Naive thymus-derived CD8-positive, alpha-beta T cell (primary cell): ENCODE measurements around the gene SBK2. TPM values are rescaled to one million over a fixed set of nuclear protein-coding genes. Genes with fewer than 3 reads are reported as not detected.

ENCODE experiments used
- ATAC-seq, 2 donors: fragments of 150-1000 bp; cut with Tn5 transposase in 1 of 2; sonication (Bioruptor Pico), chemical (Tn5 transposase) in 1 of 2; 1 replicate in 1 of 2; 2 replicates in 1 of 2; pipeline ENCODE4 v1.10.0; 2021; ENCODE audit warnings: mild to moderate bottlenecking in 2 of 2, moderate library complexity in 2 of 2
- POLR2A ChIA-PET: fragments of 350-600 bp; sonication (Branson Sonifier 250); formaldehyde crosslinking; loops from one replicate; lab custom pipeline; 2021; ENCODE audit warnings: antibody characterized with exemption; lab: Charles Lee
- DNase-seq, 10 donors: peaks; one replicate each; pipeline versions ENCODE4 v3.0.0 to v3.0.0-alpha.2; 2020 to 2022
- H3K27ac Mint-ChIP-seq, 10 donors: one replicate each; pipeline ENCODE4 v1.8.0; 2020 to 2022; ENCODE audit warnings: mild to moderate bottlenecking in 10 of 10, mixed read lengths in 10 of 10, moderate library complexity in 4 of 10, inconsistent platforms in 1 of 10
- H3K27me3 Mint-ChIP-seq, 5 donors: one replicate each; pipeline ENCODE4 v1.8.0; 2021 to 2022; ENCODE audit warnings: mixed read lengths in 5 of 5
- H3K36me3 Mint-ChIP-seq, 3 donors: one replicate each; pipeline ENCODE4 v1.8.0; 2020 to 2022; ENCODE audit warnings: mixed read lengths in 3 of 3, mild to moderate bottlenecking in 2 of 3, inconsistent platforms in 1 of 3
- H3K4me1 Mint-ChIP-seq, 4 donors: one replicate each; pipeline ENCODE4 v1.8.0; 2021 to 2022; ENCODE audit warnings: mixed read lengths in 4 of 4
- H3K4me3 Mint-ChIP-seq, 10 donors: one replicate each; pipeline ENCODE4 v1.8.0; 2020 to 2022; ENCODE audit warnings: mild to moderate bottlenecking in 10 of 10, mixed read lengths in 10 of 10, moderate library complexity in 6 of 10, inconsistent platforms in 1 of 10
- H3K9me3 Mint-ChIP-seq, 9 donors: one replicate each; pipeline ENCODE4 v1.8.0; 2020 to 2022; ENCODE audit warnings: mixed read lengths in 9 of 9, mild to moderate bottlenecking in 3 of 9, inconsistent platforms in 1 of 9, moderate library complexity in 1 of 9
- polyA plus RNA-seq, 3 donors: library from polyadenylated mRNA; unstranded; fragments of 300-500 nt; fragmentation: Illumina TruSeq; gene quantifications; one replicate each; pipeline ENCODE4 v1.2.3, GENCODE V29; 2021
- total RNA-seq, 8 experiments: library from RNA in 2 of 8; stranded (reverse) in 2 of 8; gene quantifications; one replicate each; pipeline ENCODE4 v1.2.3 and lab custom pipeline; 2021 to 2026

SBK2 gene
- total and polyA plus RNA-seq, 5 experiments from 2014 or later: not detected

DNA sequence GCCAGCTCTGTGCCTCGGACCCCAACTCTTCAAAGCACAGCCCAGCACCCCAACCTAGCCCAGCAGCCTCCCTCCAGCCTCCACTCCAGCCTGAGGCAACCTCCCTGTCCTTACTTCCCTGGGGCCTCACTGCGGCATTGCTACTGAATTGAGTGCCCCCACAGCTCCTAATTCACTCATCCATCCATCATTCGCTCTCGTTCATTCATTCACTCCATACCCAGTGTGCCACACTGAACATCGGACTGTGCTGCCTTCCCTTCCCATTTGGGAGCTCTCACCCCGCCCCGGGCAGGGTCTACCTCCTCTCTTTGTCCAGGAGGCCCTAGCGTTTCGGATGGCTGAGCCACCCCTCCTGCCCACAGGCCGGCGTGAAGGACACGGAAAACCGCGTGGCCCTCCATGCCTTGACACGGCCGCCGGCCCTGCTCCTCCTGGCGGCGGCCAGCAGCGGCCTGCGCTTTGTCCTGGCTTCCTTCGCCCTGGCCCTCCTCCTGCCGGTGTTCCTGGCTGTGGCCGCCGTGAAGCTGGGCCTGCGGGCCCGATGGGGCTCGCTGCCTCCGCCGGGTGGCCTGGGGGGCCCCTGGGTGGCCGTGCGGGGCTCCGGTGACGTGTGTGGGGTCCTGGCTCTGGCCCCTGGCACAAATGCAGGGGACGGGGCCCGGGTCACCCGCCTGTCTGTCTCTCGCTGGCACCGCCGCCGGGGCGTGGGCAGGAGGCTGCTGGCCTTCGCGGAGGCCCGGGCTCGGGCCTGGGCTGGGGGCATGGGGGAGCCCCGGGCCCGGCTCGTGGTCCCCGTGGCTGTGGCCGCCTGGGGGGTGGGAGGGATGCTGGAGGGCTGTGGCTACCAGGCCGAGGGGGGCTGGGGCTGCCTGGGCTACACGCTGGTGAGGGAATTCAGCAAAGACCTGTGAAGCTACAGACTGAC lies 50.6 kb downstream of the SBK2 start:
- Mint-ChIP-seq H3K36me3 (no peaks in the 10 kb centered on the region), H3K27ac (peak overlapping the region; percentile 63 to 97 (median 90)), H3K27me3 (peaks cover 0 to 2% (median 0%) of the 10 kb centered on the region in 5 donors), H3K9me3 (no peaks in the 10 kb centered on the region), H3K4me3 (peak overlapping the region; percentile 48 to 88 (median 77)), H3K4me1 (peaks cover 3 to 14% (median 13%) of the 10 kb centered on the region in 4 donors)
- ATAC-seq (no peak), DNase-seq (no peak)
- POLR2A ChIA-PET: interaction anchor here (1.0 to 2.1 kb wide), 2 partner anchors 10 to 18 kb away, joined by 3 to 20 read pairs; partner anchors contain the start of gene ZNF628

DNA sequence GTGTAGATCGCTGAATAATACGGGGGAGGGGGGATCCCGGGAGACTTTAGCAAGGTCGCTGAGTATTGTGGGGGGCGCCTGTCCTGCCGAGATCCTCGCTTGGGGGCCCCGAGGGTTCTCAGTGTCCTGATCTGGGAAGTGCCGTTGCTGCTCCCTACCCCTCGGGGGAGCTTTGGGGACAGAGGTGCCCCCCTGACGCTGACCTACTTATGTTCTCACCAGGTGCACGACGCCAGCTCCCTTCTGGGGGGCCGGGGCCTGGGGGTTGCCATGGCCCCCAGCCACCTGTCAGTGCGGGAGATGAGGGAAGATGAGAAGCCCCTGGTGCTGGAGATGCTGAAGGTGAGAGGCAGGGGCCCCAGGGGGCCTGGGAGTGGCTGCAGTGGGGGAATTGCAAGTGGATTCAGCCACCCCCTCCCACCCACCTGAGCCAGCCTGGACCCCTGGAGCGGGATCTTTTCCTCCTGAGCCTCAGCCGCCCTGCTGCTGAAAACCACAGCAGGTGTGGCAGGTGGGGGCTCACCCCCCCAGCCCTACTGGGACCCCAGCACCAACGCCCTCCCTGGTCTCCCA lies 51.4 kb downstream of the SBK2 start:
- H3K27me3 Mint-ChIP-seq: peaks cover 0 to 2% (median 0%) of the 10 kb centered on the region in 5 donors
- peak overlapping the region; percentile 63 to 97 (median 91) for H3K27ac Mint-ChIP-seq
- H3K9me3 Mint-ChIP-seq: no peaks in the 10 kb centered on the region
- POLR2A ChIA-PET: interaction anchor here (1.0 to 2.1 kb wide), 5 partner anchors 9 to 368 kb away, joined by 3 to 20 read pairs (median 6); partner anchors contain the start of genes PPP1R12C, U2AF2 and ZNF628
- H3K36me3 Mint-ChIP-seq: no peaks in the 10 kb centered on the region
- peak in 2 of 10 donors; percentile 12 to 22 for DNase-seq
- ATAC-seq: peak; percentile 31 to 35
- H3K4me3 Mint-ChIP-seq: peak overlapping the region; percentile 67 to 88 (median 79)
- peaks cover 3 to 14% (median 14%) of the 10 kb centered on the region in 4 donors for H3K4me1 Mint-ChIP-seq

DNA sequence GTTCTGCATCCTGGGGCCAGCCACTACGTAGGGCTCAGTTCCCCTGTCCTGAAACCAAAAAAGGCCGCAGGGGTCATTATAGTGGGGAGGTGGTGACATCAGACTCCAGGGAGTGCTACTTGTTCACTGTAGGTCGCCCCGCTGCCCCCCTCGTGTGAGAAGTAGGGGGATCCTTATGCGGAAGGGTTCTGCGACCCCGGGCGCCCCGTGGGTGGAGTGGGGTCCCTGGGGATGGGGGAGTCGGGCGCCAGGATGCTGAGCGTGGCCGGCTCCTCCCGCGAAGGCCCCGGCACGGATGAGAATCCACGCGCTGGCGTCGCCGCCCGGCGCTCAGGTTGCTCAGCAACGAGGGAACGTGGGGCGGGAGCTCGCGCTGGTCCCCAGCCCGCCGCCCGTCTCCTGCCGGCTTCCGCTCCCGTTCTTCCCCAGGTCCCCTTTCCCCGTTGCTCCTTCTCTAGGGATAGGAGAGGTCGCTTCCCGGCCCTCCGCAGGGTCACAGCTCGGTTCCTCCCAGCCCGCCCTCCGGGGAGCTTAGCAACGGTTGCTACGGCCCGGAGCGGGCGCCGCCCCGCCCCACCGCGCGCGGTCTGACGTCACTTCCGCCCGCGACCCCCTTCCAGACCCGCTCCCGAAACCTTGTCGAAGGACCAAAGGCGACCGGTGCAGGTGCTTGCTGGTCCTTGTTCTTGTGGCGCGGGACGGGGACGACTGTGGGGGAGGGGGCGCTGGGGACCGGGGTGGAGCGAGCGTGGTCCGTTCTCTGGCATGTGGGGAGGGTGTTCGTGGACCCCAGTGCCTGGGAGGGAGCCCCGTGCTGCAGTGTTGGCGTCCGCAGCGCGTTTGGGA lies 52.1 kb downstream of the SBK2 start, which contains the start of gene NAT14:
TSS of gene NAT14 (plus strand) at position 596 of the 846 bp plus-strand sequence. CDS start 521 bp downstream, outside the sequence.
- POLR2A ChIA-PET: interaction anchor here (1.0 to 2.1 kb wide), 6 partner anchors 8 to 367 kb away, joined by 3 to 20 read pairs (median 6); partner anchors contain the start of genes PPP1R12C, U2AF2 and ZNF628
- Mint-ChIP-seq H3K4me1 (peaks cover 6 to 17% (median 16%) of the 10 kb centered on the region in 4 donors), H3K36me3 (peaks cover 0 to under 1% (median 0%) of the 10 kb centered on the region in 3 donors), H3K9me3 (no peaks in the 10 kb centered on the region), H3K27ac (peak within 1 kb of the TSS; percentile 63 to 97 (median 91)), H3K27me3 (no peaks in the 10 kb centered on the region), H3K4me3 (peak within 1 kb of the TSS; percentile 67 to 88 (median 79))
- ATAC-seq (peak; percentile 70 to 82), DNase-seq (peak; percentile 57 to 83 (median 76))

DNA sequence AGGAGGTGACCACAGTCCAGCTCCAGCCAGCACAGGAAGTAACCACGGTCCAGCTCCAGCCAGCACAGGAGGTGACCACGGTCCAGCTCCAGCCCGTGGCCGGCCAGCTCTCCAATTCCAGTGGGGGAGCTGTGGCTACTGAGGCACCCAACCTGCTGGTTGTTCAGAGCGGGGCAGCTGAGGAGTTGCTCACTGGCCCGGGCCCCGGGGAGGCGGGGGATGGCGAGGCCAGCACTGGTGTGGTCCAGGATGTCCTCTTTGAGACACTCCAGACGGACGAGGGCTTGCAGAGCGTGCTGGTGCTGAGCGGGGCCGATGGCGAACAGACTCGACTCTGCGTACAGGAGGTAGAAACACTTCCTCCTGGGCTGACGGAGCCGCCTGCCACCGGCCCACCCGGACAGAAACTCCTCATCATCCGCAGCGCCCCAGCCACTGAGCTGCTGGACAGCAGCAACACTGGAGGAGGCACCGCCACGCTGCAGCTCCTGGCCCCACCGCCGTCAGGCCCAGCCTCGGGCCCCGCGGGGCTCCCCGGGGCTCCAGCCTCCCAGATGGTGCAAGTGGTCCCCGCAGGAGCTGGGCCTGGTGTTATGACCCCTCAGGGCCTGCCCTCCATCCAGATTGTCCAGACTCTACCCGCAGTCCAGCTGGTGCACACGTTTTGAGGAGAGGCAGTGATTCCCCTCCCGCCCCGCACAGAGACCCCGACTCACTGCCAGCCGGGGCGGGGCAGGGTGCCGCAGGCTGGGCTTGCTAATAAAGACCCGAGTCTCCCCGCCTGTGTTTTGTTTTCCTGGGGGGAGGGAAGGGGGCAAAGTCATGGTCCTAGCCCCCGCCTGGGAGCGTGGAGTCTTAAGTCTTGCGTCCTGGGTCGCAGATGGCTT lies 53.0 kb downstream of the SBK2 start:
- Mint-ChIP-seq H3K36me3 (peaks cover 0 to 5% (median 0%) of the 10 kb centered on the region in 3 donors), H3K27ac (peak overlapping the region in 4 of 10 donors; percentile 44 to 95 (median 70))

DNA sequence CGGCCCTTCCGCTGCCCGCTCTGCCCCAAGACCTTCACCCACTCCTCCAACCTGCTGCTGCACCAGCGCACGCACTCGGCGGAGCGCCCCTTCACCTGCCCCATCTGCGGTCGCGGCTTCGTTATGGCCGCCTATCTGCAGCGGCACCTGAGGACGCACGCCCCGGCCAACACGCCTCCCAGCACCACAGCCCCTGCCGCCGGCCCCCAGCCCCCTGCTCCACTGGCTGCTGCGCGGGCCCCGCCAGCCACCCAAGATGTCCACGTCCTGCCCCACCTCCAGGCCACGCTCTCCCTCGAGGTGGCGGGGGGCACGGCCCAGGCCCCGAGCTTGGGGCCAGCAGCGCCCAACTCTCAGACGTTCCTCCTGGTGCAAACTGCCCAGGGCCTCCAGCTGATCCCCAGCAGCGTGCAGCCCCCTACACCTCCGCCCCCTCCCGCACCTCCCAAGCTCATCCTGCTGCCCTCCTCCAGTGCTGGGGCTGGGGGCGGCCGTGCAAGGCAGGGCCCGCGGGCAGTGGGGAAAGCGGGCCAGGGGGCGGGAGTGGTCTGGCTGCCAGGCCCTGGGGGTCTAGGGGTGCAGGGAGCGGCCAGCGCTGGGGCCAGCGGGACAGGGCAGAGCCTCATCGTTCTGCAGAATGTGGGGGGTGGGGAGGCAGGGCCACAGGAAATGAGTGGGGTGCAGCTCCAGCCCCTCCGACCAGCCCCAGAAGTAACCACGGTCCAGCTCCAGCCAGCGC lies 53.8 kb downstream of the SBK2 start:
- POLR2A ChIA-PET: interaction anchor here (1.3 to 1.8 kb wide), 4 partner anchors 10 to 171 kb away, joined by 4 to 6 read pairs (median 5); partner anchors contain the start of genes ISOC2 and U2AF2
- Mint-ChIP-seq H3K9me3 (no peaks in the 10 kb centered on the region), H3K27me3 (no peaks in the 10 kb centered on the region), H3K36me3 (peaks cover 0 to 5% (median 0%) of the 10 kb centered on the region in 3 donors), H3K4me1 (peaks cover 20 to 33% (median 33%) of the 10 kb centered on the region in 4 donors), H3K27ac (peak overlapping the region in 1 of 10 donors; percentile 48), H3K4me3 (peak overlapping the region in 1 of 10 donors; percentile 36)
- ATAC-seq (no peak), DNase-seq (peak in 1 of 10 donors; percentile 62)

More for the DNA sequence above, 53.0 kb downstream of the SBK2 start:
- peaks cover 13 to 25% (median 25%) of the 10 kb centered on the region in 4 donors for H3K4me1 Mint-ChIP-seq
- H3K4me3 Mint-ChIP-seq: peak overlapping the region; percentile 26 to 79 (median 64)
- no peak for DNase-seq
- H3K9me3 Mint-ChIP-seq: no peaks in the 10 kb centered on the region
- POLR2A ChIA-PET: interaction anchor here (0.6 to 2.1 kb wide), 7 partner anchors 8 to 171 kb away, joined by 3 to 20 read pairs (median 5); partner anchors contain the start of genes CCDC106, ISOC2, U2AF2 and ZNF628
- H3K27me3 Mint-ChIP-seq: no peaks in the 10 kb centered on the region
- no peak for ATAC-seq

DNA sequence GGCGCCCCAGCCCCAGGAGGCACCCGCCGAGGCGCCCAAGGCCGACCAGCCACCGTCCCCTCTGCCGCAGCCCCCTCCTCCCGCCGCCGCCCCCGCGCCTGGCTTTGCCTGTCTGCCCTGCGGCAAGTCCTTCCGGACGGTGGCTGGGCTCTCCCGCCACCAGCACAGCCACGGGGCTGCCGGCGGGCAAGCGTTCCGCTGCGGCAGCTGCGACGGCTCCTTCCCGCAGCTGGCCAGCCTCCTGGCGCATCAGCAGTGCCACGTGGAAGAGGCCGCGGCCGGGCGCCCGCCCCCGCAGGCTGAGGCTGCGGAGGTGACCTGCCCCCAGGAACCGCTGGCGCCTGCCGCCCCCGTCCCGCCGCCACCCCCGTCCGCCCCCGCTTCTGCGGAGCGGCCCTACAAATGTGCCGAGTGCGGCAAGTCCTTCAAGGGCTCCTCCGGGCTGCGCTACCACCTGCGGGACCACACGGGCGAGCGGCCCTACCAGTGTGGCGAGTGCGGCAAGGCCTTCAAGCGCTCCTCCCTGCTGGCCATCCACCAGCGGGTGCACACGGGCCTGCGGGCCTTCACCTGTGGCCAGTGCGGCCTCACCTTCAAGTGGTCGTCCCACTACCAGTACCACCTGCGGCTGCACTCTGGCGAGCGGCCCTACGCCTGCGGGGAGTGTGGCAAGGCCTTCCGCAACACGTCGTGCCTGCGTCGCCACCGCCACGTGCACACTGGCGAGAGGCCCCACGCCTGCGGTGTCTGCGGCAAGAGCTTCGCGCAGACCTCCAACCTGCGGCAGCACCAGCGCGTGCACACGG lies 54.6 kb downstream of the SBK2 start:
- no peak for DNase-seq
- H3K4me3 Mint-ChIP-seq: peak overlapping the region in 1 of 10 donors; percentile 36
- no peak for ATAC-seq
- no peak overlapping the region for H3K27ac Mint-ChIP-seq
- H3K27me3 Mint-ChIP-seq: no peaks in the 10 kb centered on the region
- peaks cover 0 to 5% (median 0%) of the 10 kb centered on the region in 3 donors for H3K36me3 Mint-ChIP-seq
- POLR2A ChIA-PET: interaction anchor here (1.3 to 1.4 kb wide), 2 partner anchors 12 to 21 kb away, joined by 4 to 5 read pairs; partner anchors contain the start of gene ISOC2
- H3K4me1 Mint-ChIP-seq: peaks cover 24 to 39% (median 37%) of the 10 kb centered on the region in 4 donors
- H3K9me3 Mint-ChIP-seq: no peaks in the 10 kb centered on the region

DNA sequence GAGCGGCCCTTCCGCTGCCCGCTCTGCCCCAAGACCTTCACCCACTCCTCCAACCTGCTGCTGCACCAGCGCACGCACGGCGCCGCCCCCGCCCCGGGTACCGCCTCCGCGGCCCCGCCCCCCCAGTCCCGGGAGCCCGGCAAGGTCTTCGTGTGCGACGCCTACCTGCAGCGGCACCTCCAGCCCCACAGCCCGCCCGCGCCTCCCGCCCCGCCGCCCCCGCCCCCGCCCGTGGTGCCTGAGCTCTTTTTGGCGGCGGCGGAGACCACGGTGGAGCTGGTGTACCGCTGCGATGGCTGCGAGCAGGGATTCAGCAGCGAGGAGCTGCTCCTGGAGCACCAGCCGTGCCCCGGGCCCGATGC lies 55.2 kb downstream of the SBK2 start:
- Mint-ChIP-seq H3K27me3 (no peaks in the 10 kb centered on the region), H3K9me3 (no peaks in the 10 kb centered on the region), H3K27ac (no peak overlapping the region), H3K4me3 (no peak overlapping the region), H3K36me3 (peaks cover 0 to 5% (median 0%) of the 10 kb centered on the region in 3 donors), H3K4me1 (peaks cover 26 to 45% (median 39%) of the 10 kb centered on the region in 4 donors)
- POLR2A ChIA-PET: no interaction called here
- ATAC-seq: no peak
- DNase-seq: no peak

DNA sequence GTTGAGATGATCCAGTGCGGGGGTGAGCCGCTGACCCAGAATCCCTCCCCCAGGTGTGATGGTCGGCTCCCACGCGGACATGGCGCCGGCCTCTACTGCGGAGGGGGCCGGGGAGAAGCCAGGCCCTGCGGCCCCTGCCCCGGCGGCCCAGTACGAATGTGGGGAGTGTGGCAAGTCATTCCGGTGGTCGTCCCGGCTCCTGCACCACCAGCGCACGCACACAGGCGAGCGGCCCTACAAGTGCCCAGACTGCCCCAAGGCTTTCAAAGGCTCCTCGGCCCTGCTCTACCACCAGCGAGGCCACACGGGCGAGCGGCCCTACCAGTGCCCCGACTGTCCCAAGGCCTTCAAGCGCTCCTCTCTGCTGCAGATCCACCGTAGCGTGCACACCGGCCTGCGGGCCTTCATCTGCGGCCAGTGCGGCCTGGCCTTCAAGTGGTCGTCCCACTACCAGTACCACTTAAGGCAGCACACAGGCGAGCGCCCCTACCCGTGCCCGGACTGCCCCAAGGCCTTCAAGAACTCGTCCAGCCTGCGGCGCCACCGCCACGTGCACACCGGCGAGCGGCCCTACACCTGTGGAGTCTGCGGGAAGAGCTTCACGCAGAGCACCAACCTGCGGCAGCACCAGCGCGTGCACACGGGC lies 55.7 kb downstream of the SBK2 start:
- H3K36me3 Mint-ChIP-seq: peaks cover 0 to 5% (median 0%) of the 10 kb centered on the region in 3 donors
- peak in 1 of 10 donors; percentile 61 for DNase-seq
- POLR2A ChIA-PET: no interaction called here

DNA sequence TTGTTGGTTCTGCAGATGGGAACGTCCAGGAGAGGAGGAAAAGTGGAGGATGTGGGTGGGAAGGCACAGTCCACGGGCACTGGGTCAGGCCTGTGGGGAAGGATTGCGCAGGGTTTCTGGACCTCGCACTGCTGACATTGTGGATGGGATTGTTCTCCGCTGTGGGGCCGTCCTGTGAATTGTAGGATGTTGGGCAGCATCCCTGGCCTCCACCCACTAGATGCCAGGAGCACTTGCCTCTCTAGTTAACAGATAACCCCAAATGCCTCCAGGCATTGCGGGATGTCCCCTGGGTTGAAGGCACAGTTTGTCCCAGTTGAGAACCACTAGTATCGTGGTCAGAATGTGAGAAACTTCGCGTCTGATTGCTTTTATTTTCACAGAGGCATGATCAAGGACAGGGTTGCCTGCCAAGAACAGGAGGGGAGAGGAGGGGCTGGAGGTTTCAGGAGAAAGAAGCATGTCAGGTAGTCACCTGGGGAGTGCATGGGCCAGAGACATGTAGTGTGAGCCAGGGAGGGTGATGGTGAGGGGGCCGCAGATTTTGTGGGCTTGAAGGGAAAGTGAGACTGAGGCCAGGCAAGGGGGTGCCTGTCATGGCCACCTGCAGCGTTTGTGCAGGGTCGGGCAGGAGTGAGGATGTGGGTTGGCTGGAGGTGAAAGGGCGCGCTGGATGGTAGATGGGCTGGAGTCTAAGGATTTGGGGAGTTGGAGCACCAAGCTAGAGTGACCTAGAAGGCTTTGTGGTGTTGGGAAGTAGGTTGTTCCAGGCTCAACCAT lies 57.3 kb downstream of the SBK2 start:
- Mint-ChIP-seq H3K27me3 (no peaks in the 10 kb centered on the region), H3K36me3 (peaks cover 0 to 5% (median 0%) of the 10 kb centered on the region in 3 donors), H3K9me3 (no peaks in the 10 kb centered on the region), H3K27ac (peak overlapping the region in 8 of 10 donors; percentile 3 to 87 (median 60)), H3K4me3 (peak overlapping the region in 8 of 10 donors; percentile 10 to 86 (median 34)), H3K4me1 (peaks cover 22 to 42% (median 31%) of the 10 kb centered on the region in 4 donors)
- ATAC-seq (no peak), DNase-seq (no peak)
- POLR2A ChIA-PET: no interaction called here

More for the DNA sequence above, 55.7 kb downstream of the SBK2 start:
- Mint-ChIP-seq H3K9me3 (no peaks in the 10 kb centered on the region), H3K4me3 (no peak overlapping the region), H3K27ac (no peak overlapping the region), H3K27me3 (no peaks in the 10 kb centered on the region), H3K4me1 (peaks cover 26 to 46% (median 39%) of the 10 kb centered on the region in 4 donors)
- no peak for ATAC-seq
